Measurements from ENCODE around the gene AUNIP. TPM values are rescaled to one million over a fixed set of nuclear protein-coding genes. Genes with fewer than 3 reads are reported as not detected.

AUNIP gene
- total and polyA plus RNA-seq, 2 experiments from 2014 or later, result 20.9 to 21.9 TPM

DNA sequence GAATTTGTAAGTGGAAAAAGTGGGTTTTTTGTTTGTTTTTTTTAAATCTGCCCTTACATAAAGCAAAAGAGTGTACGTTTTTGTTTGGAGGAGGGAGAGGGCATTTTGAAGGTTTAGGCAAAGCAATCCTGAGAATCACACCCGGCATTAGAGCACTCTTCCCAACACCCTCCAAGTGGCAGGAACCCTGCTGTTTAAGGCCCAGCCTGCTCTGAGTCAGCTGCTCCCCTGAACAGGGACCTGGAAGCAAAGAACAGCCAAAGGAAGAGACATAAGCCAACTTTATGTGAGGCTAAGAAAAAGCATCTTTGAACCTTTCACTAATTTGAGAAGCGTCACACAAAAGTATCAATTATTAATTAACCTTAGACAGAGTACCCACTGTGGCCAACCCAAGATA lies 22.6 kb downstream of the AUNIP start (continued):
- TF ChIP-seq, protein P1, sequence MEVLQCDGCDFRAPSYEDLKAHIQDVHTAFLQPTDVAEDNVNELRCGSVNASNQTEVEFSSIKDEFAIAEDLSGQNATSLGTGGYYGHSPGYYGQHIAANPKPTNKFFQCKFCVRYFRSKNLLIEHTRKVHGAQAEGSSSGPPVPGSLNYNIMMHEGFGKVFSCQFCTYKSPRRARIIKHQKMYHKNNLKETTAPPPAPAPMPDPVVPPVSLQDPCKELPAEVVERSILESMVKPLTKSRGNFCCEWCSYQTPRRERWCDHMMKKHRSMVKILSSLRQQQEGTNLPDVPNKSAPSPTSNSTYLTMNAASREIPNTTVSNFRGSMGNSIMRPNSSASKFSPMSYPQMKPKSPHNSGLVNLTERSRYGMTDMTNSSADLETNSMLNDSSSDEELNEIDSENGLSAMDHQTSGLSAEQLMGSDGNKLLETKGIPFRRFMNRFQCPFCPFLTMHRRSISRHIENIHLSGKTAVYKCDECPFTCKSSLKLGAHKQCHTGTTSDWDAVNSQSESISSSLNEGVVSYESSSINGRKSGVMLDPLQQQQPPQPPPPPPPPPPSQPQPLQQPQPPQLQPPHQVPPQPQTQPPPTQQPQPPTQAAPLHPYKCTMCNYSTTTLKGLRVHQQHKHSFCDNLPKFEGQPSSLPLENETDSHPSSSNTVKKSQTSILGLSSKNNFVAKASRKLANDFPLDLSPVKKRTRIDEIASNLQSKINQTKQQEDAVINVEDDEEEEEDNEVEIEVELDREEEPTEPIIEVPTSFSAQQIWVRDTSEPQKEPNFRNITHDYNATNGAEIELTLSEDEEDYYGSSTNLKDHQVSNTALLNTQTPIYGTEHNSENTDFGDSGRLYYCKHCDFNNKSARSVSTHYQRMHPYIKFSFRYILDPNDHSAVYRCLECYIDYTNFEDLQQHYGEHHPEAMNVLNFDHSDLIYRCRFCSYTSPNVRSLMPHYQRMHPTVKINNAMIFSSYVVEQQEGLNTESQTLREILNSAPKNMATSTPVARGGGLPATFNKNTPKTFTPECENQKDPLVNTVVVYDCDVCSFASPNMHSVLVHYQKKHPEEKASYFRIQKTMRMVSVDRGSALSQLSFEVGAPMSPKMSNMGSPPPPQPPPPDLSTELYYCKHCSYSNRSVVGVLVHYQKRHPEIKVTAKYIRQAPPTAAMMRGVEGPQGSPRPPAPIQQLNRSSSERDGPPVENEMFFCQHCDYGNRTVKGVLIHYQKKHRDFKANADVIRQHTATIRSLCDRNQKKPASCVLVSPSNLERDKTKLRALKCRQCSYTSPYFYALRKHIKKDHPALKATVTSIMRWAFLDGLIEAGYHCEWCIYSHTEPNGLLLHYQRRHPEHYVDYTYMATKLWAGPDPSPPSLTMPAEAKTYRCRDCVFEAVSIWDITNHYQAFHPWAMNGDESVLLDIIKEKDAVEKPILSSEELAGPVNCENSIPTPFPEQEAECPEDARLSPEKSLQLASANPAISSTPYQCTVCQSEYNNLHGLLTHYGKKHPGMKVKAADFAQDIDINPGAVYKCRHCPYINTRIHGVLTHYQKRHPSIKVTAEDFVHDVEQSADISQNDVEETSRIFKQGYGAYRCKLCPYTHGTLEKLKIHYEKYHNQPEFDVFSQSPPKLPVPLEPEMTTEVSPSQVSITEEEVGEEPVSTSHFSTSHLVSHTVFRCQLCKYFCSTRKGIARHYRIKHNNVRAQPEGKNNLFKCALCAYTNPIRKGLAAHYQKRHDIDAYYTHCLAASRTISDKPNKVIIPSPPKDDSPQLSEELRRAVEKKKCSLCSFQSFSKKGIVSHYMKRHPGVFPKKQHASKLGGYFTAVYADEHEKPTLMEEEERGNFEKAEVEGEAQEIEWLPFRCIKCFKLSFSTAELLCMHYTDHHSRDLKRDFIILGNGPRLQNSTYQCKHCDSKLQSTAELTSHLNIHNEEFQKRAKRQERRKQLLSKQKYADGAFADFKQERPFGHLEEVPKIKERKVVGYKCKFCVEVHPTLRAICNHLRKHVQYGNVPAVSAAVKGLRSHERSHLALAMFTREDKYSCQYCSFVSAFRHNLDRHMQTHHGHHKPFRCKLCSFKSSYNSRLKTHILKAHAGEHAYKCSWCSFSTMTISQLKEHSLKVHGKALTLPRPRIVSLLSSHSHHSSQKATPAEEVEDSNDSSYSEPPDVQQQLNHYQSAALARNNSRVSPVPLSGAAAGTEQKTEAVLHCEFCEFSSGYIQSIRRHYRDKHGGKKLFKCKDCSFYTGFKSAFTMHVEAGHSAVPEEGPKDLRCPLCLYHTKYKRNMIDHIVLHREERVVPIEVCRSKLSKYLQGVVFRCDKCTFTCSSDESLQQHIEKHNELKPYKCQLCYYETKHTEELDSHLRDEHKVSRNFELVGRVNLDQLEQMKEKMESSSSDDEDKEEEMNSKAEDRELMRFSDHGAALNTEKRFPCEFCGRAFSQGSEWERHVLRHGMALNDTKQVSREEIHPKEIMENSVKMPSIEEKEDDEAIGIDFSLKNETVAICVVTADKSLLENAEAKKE (CRISPR knock-in tag; IDR thresholded peaks at IDR 0.05), result no peak

DNA sequence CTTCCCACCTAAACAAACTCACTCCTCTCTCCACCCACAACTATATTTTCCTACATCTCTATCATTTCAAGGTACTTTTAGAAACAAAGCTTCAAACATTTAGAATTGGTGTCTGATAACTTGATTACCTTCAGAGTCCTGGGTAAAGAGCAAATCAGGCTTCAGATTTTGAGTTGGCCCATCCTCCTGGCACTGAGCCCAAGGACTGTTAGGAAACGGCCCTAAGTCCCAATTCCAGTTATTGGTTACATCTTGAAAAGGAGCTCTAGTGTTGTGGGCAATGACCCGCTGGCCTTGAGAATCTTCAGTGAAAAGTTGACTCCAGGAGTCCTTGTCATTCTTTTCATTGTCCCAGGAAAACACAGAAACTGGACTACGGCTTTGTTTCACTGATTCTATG lies 24.4 kb downstream of the AUNIP start:
- TF ChIP-seq ZNF331 (CRISPR knock-in tag; IDR thresholded peaks at IDR 0.05; ENCODE audit: low read depth), result no peak
- no peak for TF ChIP-seq JUNB (IDR thresholded peaks at IDR 0.05; ENCODE audit: unreplicated experiment)
- TF ChIP-seq EZH2phosphoT487 (IDR thresholded peaks at IDR 0.05; ENCODE audit: unreplicated experiment), result no peak
- TF ChIP-seq, protein P2, sequence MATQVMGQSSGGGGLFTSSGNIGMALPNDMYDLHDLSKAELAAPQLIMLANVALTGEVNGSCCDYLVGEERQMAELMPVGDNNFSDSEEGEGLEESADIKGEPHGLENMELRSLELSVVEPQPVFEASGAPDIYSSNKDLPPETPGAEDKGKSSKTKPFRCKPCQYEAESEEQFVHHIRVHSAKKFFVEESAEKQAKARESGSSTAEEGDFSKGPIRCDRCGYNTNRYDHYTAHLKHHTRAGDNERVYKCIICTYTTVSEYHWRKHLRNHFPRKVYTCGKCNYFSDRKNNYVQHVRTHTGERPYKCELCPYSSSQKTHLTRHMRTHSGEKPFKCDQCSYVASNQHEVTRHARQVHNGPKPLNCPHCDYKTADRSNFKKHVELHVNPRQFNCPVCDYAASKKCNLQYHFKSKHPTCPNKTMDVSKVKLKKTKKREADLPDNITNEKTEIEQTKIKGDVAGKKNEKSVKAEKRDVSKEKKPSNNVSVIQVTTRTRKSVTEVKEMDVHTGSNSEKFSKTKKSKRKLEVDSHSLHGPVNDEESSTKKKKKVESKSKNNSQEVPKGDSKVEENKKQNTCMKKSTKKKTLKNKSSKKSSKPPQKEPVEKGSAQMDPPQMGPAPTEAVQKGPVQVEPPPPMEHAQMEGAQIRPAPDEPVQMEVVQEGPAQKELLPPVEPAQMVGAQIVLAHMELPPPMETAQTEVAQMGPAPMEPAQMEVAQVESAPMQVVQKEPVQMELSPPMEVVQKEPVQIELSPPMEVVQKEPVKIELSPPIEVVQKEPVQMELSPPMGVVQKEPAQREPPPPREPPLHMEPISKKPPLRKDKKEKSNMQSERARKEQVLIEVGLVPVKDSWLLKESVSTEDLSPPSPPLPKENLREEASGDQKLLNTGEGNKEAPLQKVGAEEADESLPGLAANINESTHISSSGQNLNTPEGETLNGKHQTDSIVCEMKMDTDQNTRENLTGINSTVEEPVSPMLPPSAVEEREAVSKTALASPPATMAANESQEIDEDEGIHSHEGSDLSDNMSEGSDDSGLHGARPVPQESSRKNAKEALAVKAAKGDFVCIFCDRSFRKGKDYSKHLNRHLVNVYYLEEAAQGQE (IDR thresholded peaks at IDR 0.05; ENCODE audit: unreplicated experiment), result no peak
- TF ChIP-seq NANOG (IDR thresholded peaks at IDR 0.05; ENCODE audit: borderline replicate concordance), result no peak

More for the DNA sequence above, 24.4 kb downstream of the AUNIP start:
- H3K27me3 Mint-ChIP-seq (ENCODE audit: insufficient read depth, low read depth, poor library complexity), result no peaks in the 10 kb centered on the region
- peaks cover 3% of the 10 kb centered on the region; the same call in 1 of the 3 replicates for H3K4me1 Mint-ChIP-seq
- H3K4me3 Mint-ChIP-seq, result no peak overlapping the region
- Histone ChIP-seq H3K4me2 (no peak overlapping the region), H3K27ac (ENCODE audit: low read depth) (no peak overlapping the region), H4K20me1 (replicated peaks; ENCODE audit: insufficient read depth) (peaks cover 44% of the 10 kb centered on the region), H3K4me1 (ENCODE audit: insufficient read depth) (no peaks in the 10 kb centered on the region), H2AFZ (no peak overlapping the region), H3F3A (replicated peaks; ENCODE audit: low read depth) (no peaks in the 10 kb centered on the region; the same call in 1 of the 2 replicates), H3K79me2 (replicated peaks; ENCODE audit: insufficient read depth) (peaks cover 28% of the 10 kb centered on the region), H3K9me2 (ENCODE audit: insufficient read depth) (no peaks in the 10 kb centered on the region), H3K27me3 (ENCODE audit: insufficient read depth) (no peaks in the 10 kb centered on the region), H3K4me3 (no peak overlapping the region), H3K36me3 (ENCODE audit: insufficient read depth) (peaks cover 55% of the 10 kb centered on the region)
- H3K36me3 Mint-ChIP-seq (ENCODE audit: low read depth), result peaks cover 57% of the 10 kb centered on the region
- no peaks in the 10 kb centered on the region for H3K9me3 Mint-ChIP-seq
- no peak overlapping the region for H3K27ac Mint-ChIP-seq
- no peak for ATAC-seq
- no peak for DNase-seq (ENCODE audit: low spot score)

All from GM23338 (cell line).